Skeletal muscle tissue (tissue), 4 donors: ENCODE results near the gene SNX30. TPM values are rescaled to one million over a fixed set of nuclear protein-coding genes. Genes with fewer than 3 reads are reported as not detected.
A peak's percentile ranks its signal among the peaks of the same experiment; 100 is the strongest.

Source experiments
- H3K27ac ChIP-seq: one replicate; pipeline ENCODE4 v1.7.0; 2013; ENCODE audit warnings: mild to moderate bottlenecking, low read depth, low read length, inconsistent platforms
- H3K27me3 ChIP-seq, 3 donors: one replicate each; pipeline ENCODE4 v1.7.0; 2013; ENCODE audit warnings: low read length in 3 of 3; ENCODE audit not compliant: control insufficient read depth in 3 of 3, insufficient read depth in 3 of 3
- H3K36me3 ChIP-seq, 3 donors: one replicate each; pipeline ENCODE4 v1.7.0; 2013; ENCODE audit warnings: low read length in 3 of 3; ENCODE audit not compliant: control insufficient read depth in 3 of 3, insufficient read depth in 3 of 3
- H3K4me1 ChIP-seq, 3 donors: one replicate each; pipeline ENCODE4 v1.7.0; 2013; ENCODE audit warnings: low read length in 3 of 3, mild to moderate bottlenecking in 3 of 3; ENCODE audit not compliant: control insufficient read depth in 3 of 3, insufficient read depth in 3 of 3
- H3K4me3 ChIP-seq, 3 donors: one replicate each; pipeline ENCODE4 v1.7.0; 2013; ENCODE audit warnings: low read length in 3 of 3
- H3K9ac ChIP-seq, 3 donors: one replicate each; pipeline ENCODE4 v1.7.0; 2013; ENCODE audit warnings: low read length in 3 of 3, mild to moderate bottlenecking in 3 of 3, moderate library complexity in 2 of 3, low read depth in 1 of 3
- H3K9me3 ChIP-seq, 3 donors: one replicate each; pipeline ENCODE4 v1.7.0; 2013; ENCODE audit warnings: low read length in 3 of 3; ENCODE audit not compliant: control insufficient read depth in 3 of 3
- total RNA-seq: library from RNA; depleted of rRNA; stranded (reverse); fragments of >200 nt; gene quantifications from one replicate; pipeline ENCODE4 v1.2.3, GENCODE V29; 2014
- donor health status: Osteomylitis.

The SNX30 gene
- total RNA-seq, 1 donor from 2014 or later: 8.9 TPM

GRCh38 chr9:112886351-112886750 is 135.8 kb downstream of the SNX30 start:
- Histone ChIP-seq H3K4me1 (peaks cover 5 to 12% (median 8%) of the 10 kb centered on the region in 3 donors), H3K27me3 (peaks cover 8 to 12% (median 12%) of the 10 kb centered on the region in 3 donors), H3K4me3 (no peak overlapping the region), H3K9ac (no peak overlapping the region), H3K9me3 (no peaks in the 10 kb centered on the region), H3K36me3 (no peaks in the 10 kb centered on the region), H3K27ac (no peak overlapping the region)

GRCh38 chr9:112887381-112887780 is 136.8 kb downstream of the SNX30 start:
- no peaks in the 10 kb centered on the region for H3K9me3 ChIP-seq
- H3K4me1 ChIP-seq: peaks cover 5 to 12% (median 8%) of the 10 kb centered on the region in 3 donors
- H3K4me3 ChIP-seq: no peak overlapping the region
- peaks cover 8 to 12% (median 12%) of the 10 kb centered on the region in 3 donors for H3K27me3 ChIP-seq
- H3K36me3 ChIP-seq: no peaks in the 10 kb centered on the region
- H3K9ac ChIP-seq: no peak overlapping the region
- H3K27ac ChIP-seq: no peak overlapping the region

GRCh38 chr9:112890106-112891081 is 139.8 kb downstream of the SNX30 start, which contains the start of gene SLC46A2:
SLC46A2 (minus strand) TSS chr9:112890876; CDS start chr9:112890681, 195 bp downstream.
- Histone ChIP-seq H3K9me3 (no peaks in the 10 kb centered on the region), H3K4me1 (peaks cover 5 to 12% (median 8%) of the 10 kb centered on the region in 3 donors), H3K9ac (peak within 1 kb of the TSS; percentile 11 to 70 (median 20)), H3K27ac (no peak within 1 kb of the TSS), H3K27me3 (peaks cover 8 to 12% (median 12%) of the 10 kb centered on the region in 3 donors), H3K4me3 (peak within 1 kb of the TSS; percentile 47 to 74 (median 56)), H3K36me3 (no peaks in the 10 kb centered on the region)

DNA sequence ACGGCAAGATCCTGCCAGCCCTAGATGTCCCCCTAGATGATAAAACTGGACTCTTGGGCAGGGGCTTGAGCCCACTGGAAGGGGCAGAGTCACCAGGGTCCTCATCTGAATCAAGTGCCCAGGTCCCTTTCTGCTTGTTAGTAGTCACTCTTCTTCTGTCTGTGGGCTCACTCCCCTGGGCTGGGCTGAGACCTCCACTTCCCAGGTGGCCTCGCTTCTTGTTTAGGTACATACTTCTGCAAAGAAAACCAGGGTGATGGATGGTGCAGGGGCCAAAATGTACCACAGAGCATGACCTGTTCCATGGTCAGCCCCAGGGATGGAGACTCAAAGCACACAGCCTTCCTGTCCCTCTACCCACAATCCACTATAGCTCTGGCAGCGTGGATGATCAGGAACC is 141.0 kb downstream of the SNX30 start:
- peaks cover 5 to 12% (median 8%) of the 10 kb centered on the region in 3 donors for H3K4me1 ChIP-seq
- no peak overlapping the region for H3K9ac ChIP-seq
- no peak overlapping the region for H3K4me3 ChIP-seq
- H3K27me3 ChIP-seq: peaks cover 8 to 15% (median 12%) of the 10 kb centered on the region in 3 donors
- H3K36me3 ChIP-seq: no peaks in the 10 kb centered on the region
- H3K27ac ChIP-seq: no peak overlapping the region
- H3K9me3 ChIP-seq: no peaks in the 10 kb centered on the region

DNA sequence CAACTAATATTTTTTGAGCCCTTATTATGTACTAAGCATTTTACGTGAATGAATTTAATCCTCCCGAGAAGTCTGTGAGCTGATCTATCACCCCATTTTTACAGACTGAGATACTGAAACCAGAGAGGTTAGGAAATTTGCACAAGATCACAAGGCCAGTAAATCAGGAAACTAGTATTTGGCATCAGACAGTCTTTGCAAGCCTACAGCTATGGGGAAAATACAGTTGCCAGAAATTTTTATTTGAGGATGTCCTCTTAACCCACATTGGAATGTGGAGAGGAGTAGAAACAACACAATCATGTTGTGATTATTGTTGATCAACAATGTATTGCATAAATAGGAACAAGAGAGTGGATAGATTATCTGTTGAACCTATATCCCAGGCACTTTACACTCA is 142.4 kb downstream of the SNX30 start:
- Histone ChIP-seq H3K27me3 (peaks cover 8 to 15% (median 12%) of the 10 kb centered on the region in 3 donors), H3K4me1 (peaks cover 5 to 12% (median 8%) of the 10 kb centered on the region in 3 donors), H3K9me3 (no peaks in the 10 kb centered on the region), H3K4me3 (no peak overlapping the region), H3K36me3 (no peaks in the 10 kb centered on the region), H3K9ac (no peak overlapping the region), H3K27ac (no peak overlapping the region)

DNA sequence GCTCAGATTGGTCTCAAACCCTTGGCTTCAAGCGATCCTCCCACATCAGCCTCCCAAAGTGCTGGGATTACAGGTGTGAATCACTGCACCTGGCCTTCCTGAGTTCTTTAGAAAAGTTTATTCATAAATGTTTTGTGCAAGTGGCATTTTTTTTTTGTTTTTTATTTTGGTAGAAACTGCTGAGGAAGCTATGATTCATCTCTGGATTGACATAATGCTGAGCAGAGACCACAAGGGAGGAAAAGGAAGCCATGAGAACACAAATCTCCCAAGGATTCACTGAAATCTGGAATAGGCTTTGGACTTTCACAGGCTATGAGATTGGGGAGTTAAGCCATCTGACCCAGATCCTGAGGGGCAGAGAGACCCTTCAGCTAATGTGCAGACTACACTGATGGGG is 143.5 kb downstream of the SNX30 start:
- Histone ChIP-seq H3K27ac (no peak overlapping the region), H3K4me1 (peaks cover 5 to 12% (median 8%) of the 10 kb centered on the region in 3 donors)

DNA sequence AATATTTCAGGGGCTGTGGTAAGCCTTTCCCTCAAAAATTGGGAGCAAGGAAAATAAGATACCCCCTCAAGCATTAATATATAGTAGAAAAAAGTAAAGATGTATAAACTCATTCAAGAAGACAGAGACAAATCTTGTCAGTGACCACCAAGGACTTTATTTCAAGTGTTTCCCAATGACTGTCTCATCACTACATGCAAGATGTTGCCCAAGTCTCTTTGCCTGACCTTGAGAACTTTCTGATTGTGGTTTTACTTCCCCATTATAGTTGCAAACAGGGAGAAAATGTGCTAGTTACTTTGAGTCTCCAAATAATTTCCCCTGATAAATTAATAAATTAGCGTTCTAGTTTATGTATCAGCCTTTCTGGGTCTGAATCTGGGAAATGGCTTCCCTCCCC is 144.1 kb downstream of the SNX30 start:
- no peak overlapping the region for H3K4me3 ChIP-seq
- no peaks in the 10 kb centered on the region for H3K9me3 ChIP-seq
- no peaks in the 10 kb centered on the region for H3K36me3 ChIP-seq
- no peak overlapping the region for H3K27ac ChIP-seq
- H3K9ac ChIP-seq: no peak overlapping the region
- peaks cover 5 to 12% (median 8%) of the 10 kb centered on the region in 3 donors for H3K4me1 ChIP-seq
- H3K27me3 ChIP-seq: peaks cover 5 to 11% (median 6%) of the 10 kb centered on the region in 3 donors

More for the DNA sequence above, 143.5 kb downstream of the SNX30 start:
- Histone ChIP-seq H3K9ac (no peak overlapping the region), H3K27me3 (peaks cover 8 to 15% (median 12%) of the 10 kb centered on the region in 3 donors), H3K4me3 (no peak overlapping the region), H3K36me3 (no peaks in the 10 kb centered on the region), H3K9me3 (no peaks in the 10 kb centered on the region)

GRCh38 chr9:112896131-112896530 is 145.6 kb downstream of the SNX30 start:
- Histone ChIP-seq H3K27me3 (peaks cover 0 to 3% (median 0%) of the 10 kb centered on the region in 3 donors), H3K9ac (no peak overlapping the region), H3K9me3 (no peaks in the 10 kb centered on the region), H3K36me3 (no peaks in the 10 kb centered on the region), H3K4me1 (no peaks in the 10 kb centered on the region), H3K4me3 (no peak overlapping the region), H3K27ac (no peak overlapping the region)

DNA sequence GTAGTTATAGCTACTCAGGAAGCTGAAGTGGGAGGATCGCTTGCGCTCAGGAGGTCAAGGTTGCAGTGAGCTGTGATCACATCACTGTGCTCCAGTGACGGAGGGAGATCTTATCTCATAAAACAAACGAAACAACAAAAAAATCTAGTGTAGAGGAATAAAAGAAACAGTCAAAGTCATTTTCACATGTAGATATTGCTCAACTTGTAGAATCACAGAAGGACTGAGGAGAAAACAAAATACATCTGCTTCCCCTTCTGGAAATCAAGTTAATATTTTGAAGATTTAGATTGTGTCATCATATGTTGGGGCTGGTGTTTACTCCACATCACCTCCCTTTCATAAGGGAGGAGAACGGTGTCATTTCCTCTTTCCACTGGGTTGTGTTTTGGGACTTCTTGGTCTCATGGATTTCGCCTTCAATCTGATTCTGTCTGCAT is 148.3 kb downstream of the SNX30 start:
- Histone ChIP-seq H3K4me3 (no peak overlapping the region), H3K9ac (no peak overlapping the region), H3K9me3 (no peaks in the 10 kb centered on the region), H3K4me1 (no peaks in the 10 kb centered on the region), H3K36me3 (no peaks in the 10 kb centered on the region), H3K27ac (no peak overlapping the region), H3K27me3 (peaks cover 0 to 3% (median 0%) of the 10 kb centered on the region in 3 donors)

DNA sequence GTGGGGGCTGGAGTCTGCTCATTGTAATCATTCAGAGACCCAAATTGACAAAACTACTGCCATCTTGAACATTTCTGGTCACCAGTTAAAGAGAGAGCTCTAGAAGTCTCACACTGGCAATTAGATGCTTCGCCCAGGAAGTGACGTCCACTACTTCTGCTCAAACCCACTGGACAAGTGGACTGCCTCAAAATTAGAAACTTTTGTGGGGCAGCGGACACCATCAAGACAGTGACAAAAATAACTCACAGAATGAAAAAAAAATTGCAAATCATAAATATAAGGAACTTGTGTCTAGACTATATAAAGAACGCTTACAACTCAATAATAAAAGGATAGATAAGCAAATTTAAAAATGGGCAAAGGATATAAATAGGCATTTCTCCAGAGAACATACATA is 149.9 kb downstream of the SNX30 start:
- no peaks in the 10 kb centered on the region for H3K36me3 ChIP-seq
- no peaks in the 10 kb centered on the region for H3K9me3 ChIP-seq
- H3K9ac ChIP-seq: no peak overlapping the region
- peaks cover 0 to 3% (median 0%) of the 10 kb centered on the region in 3 donors for H3K27me3 ChIP-seq
- H3K4me1 ChIP-seq: no peaks in the 10 kb centered on the region
- H3K4me3 ChIP-seq: no peak overlapping the region
- no peak overlapping the region for H3K27ac ChIP-seq
